Stimulated activated CD4-positive, alpha-beta T cell treated with anti-CD3 and anti-CD28 coated beads, Interleukin-15, amount 100 ng/mL, for 24 hours (primary cell): ENCODE results near the gene SNCAIP.
A peak's percentile ranks its signal among the peaks of the same experiment; 100 is the strongest.

Experiments
- DNase-seq: peaks from one replicate; pipeline ENCODE4 v3.0.0-alpha.2; 2020

SNCAIP gene

DNA sequence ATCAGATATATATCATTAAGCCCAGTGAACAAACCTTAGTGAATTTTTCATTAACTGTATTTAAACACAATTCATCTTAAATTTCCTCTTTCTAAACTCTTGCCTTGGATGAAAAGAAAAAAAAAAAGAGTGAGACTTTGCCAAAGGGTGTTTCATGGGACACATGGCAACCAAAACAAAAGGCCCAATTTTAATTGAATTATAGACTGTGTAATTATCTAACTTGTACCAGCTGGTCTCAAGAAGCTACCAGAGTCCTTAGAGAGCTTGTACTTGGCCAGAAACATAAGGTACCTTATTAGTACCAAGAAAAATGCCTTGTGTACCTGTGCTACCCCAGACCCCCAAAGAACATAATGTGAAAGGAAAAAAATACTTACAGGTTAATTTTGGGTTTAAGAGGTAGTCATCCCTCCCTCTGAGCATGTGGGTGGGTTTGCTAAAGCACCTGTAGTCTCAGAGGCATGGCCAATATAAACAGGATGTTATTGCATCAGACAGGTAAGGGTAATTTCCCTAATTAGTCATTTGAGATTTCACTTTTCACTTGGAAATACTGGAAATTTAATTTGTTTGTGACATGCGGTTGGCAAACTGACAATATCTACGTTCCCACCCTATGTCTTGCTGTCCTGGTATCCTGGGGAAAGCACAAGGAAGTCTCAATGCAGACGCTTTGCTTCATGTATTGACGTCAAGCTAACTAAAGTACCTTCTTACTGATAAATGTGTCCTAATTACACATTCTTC is 90.1 kb downstream of the SNCAIP start:
- DNase-seq: no peak

- no peak for DNase-seq
Measured at GRCh38 chr5:122402955-122403685, 91.1 kb downstream of the SNCAIP start.

DNA sequence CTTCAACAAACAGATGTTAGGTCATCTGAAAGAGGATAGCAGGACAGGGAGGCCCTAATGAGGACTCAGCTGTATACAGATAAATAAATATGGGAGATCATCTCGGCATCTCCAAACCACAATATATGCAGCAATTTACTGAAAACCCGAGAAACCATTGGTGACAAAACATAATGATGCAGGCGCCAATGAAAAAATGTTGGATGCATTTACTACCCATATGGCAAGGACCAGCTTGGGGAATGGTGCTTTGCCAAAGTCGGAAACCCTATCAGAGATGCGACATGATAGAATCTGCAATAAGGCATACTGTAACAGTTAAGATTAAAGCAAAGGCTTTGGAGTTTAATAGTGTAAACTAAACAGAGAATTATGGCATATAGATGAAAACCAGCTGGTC is 92.0 kb downstream of the SNCAIP start:
- no peak for DNase-seq

- DNase-seq: no peak
Measured at GRCh38 chr5:122404653-122405362, 92.8 kb downstream of the SNCAIP start.

DNA sequence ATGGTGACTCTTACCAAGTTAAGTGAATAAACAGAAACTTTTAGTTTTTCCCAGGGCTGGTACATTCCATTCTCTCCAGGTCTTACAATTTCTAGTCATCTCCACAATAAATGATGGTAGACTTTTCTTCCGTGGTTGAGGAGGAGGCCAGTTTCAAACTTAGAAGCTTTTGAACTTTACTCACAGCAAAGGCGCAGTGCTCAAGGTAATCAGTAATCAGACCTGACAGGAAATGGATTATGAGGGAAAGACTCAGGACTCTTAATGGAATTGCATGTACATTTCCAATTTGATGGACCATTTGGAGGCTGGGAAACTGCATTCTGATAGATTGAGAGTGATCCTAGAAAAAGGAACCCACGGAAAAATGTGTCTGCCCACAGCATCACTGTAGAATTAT is 93.7 kb downstream of the SNCAIP start:
- no peak for DNase-seq

GRCh38 chr5:122406181-122406580 is 94.1 kb downstream of the SNCAIP start:
- DNase-seq: no peak

DNA sequence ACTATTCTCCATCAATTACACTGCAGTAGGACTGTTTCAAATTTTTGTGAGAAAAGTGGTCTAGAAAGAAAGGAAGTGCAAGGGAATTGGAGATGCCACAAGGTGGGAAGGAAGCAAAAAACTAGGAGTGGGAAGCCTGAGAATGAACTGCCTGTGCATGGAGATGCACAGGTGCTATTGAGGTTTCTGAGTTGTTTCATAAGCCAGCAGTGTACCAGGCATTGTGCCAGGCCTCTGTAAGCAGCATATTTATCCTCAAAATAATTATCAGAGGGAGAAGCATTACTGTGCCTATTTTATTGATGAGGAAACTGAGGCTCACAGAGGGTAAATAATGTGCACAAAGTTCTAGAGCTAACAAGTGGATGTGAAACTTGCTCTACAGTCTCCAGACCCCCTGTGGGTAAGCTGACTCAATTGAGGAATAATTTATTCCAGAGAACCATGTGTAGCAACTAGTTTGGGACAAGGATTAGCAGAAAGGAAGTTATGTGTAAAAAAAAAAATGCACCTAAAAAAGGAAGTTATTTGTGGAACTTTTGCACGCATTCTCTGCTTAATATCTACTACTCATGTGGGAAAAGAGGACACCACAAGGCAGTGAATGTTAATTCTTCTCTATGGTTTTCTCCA is 96.7 kb downstream of the SNCAIP start:
- no peak for DNase-seq

DNA sequence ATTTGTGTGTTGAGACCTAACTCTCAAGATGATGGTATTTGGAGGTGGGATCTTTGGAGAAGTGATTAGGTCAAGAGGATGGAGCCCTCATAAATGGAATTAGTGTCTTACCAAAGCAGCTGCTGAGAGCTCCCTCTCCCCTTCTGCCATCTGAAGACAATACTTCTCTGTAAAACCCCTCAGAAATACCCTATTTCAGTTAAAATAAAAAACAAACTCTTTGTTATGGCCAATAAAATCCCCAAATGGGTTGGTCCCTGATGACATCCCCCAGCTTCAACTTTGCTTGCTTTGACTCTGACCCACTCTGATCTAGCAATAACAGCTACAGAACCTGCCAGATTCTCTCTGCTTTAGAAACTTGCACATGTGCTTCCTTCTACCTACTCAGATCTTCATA is 100.9 kb downstream of the SNCAIP start:
- no peak for DNase-seq

DNA sequence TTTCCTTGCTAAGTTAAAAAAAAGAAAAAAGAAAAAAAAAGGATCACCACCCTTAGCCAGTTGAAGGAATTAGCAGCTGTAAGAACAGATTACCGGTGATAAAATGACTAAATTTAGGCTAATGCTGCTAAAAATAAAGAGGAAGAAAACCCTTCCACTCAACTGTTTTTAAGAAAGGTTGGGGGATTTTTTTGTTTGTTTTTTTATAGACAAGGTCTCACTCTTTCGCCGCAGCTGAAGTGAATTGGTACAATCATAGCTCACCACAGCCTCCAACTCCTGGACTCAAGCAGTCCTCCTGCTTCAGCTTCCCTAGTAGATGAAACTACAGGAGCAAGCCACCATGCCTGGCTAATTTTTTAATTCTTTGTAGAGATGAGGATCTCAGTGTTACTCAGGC is 101.7 kb downstream of the SNCAIP start:
- DNase-seq: no peak

DNA sequence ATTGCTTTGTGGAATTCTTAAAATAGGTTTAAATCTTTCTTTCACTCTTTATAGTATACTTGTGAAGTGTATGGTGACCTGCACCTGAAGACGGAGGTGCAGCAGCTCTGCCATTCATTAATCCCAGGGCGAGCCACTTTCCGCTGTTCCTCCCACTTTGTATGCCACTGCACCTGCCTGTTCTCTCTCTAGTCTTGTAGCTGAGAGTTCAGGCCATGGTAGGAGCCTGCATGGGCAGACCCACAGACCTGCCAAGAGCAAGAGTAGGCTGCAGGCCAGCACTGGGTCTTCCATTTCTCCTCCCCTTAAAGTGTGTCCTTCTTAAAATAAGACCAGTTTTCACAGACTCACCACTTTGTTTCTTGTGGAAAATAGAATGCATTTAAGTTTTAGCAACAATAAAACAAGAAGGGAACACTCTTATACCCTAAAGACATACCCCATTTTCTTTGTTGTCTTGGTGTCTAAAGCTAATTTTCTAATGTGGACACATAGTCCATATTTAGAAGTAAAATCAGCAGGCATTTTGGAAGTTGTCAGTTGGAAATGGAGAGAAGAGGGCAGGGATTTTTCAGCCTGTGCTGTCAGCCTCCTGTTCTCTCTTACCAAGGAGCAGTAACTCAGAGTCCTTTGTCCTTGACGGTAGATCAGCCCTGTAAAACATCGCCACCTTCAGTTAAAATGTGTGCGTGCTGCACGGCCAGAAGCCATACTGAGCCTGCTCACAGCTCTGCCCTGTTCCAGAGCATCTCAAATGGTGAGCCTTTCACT is 103.2 kb downstream of the SNCAIP start:
- DNase-seq: peak; percentile 6

DNA sequence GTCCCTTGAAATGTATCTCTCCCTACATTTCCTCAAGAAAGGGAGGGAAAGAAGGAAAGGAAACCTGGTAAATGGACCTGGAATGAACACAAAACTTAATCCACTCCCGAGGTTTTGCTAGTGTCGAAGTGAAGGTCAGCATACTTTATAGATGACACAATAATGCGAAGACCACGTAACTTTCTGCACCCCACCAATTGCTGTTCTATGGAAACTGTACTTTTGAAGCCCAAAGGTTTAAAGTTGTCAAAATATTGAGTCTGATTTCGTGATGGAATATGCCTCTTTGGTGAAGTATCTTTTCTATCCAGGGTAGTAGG is 103.7 kb downstream of the SNCAIP start:
- DNase-seq: no peak

GRCh38 chr5:122419142-122419894 is 107.3 kb downstream of the SNCAIP start:
- no peak for DNase-seq

GRCh38 chr5:122420091-122420490 is 108.1 kb downstream of the SNCAIP start:
- no peak for DNase-seq

DNA sequence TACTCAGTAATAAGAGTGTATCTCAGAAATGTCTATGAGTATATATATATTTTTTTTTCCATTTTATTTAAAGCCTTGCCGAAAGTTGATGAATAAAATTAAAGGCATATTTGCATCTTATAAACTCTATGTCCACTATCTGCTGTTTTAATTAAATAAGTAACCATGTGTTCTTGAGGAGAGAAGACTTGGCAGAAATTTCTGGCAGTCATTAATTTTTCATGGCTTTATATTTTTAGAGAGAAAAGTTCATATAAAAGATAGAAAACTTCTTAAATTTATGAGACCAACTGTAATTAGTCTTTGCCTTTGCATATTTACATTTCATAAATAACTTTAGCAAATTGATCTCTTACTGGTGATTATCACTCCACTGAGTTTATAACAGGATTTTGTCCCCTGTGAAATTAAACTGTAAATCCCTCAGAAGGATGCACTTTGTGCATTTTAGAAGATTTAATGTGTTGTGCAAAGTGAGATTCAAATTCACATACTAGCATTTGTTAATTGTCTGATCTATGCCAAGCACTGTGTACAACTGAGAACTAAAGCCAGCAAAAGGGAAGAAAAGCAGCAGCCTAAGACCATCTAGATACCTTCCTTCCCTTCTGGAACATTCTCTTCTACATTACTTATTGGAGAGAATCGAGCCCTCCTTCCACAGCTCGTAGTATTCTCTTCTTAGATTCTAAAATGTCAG is 108.7 kb downstream of the SNCAIP start:
- no peak for DNase-seq

DNA sequence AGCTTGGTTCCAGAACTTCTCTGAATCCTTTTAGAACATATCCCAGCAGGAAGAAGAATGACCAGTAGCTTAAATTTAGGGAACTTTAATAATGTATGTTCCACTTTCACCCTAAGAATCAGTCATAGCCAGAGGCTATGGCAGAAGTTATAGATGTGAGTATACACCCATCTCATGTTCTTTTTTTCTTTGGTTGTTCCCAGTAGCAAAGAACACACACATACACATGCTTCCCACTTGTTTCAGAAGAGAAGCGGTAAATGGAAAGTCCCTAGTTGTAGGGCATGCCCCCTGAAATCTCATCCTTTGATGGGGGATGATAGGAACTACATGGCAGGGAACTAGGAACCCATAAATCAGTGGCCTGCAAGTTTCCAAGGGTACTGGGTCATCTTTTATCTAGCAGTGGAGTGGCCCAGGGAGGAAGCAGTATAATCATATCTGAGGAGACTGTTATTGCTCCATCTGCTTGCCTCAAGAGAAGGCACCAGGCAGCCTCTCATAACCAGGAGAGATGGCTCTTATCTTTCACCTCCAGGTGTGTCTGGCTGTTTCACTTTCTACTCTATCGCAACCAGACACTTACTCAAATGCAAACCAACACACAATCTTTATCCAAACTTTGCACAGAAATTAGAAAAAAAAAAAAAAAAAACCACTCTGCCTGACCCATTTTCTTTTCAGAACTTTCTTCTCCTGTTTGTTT is 109.5 kb downstream of the SNCAIP start:
- DNase-seq: no peak

DNA sequence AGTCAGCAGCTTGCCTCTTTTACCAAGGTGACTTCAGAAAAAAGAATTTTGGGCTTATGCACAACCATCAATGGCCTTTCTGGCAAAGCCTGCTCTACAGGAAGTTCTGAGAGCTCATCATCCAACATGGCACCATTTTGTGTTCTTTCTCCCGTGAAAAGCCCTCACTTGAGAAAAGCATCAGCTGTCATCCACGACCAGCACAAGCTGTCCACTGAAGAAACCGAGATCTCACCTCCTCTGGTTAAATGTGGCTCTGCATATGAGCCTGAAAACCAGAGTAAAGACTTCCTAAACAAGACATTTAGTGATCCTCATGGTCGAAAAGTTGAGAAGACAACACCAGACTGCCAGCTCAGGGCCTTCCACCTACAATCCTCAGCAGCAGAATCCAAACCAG is 111.2 kb downstream of the SNCAIP start:
- DNase-seq: no peak

DNA sequence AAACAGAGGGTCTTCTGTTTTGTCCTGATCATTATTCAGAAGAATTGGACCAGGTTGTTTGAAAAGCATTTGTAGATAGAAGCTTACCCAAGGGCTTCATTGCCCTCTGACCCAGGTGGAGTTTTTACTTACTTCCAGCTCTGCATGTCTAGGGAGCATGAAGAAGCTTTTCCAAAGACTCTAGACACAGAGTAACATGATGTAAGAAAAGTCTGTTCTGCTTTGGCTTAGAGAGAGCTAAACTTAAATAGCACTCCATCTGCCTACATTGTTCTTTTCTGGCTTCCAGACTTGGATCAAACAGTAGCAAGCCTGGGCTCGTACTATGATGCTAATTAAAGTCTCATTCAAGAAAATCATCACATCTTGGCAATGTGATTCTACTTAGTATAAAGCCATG is 112.1 kb downstream of the SNCAIP start:
- no peak for DNase-seq

DNA sequence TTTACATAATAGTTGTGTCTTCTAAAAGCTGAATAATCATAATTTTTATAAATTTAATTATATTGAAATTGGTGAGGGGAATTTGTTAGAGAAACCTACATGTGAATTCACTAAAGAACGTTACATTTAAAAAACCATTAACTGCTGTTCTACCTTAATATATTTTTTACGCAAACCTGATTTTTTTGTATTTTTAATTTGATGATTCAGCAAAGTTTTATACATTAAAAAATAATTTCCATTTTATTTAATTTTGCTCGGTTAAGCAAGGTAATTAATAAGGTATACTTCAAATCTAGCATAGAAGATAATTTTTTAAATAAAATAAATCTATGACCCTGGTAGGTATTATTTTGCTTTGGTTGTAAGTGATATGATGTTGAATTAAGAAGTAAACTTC is 114.3 kb downstream of the SNCAIP start:
- DNase-seq: no peak

DNA sequence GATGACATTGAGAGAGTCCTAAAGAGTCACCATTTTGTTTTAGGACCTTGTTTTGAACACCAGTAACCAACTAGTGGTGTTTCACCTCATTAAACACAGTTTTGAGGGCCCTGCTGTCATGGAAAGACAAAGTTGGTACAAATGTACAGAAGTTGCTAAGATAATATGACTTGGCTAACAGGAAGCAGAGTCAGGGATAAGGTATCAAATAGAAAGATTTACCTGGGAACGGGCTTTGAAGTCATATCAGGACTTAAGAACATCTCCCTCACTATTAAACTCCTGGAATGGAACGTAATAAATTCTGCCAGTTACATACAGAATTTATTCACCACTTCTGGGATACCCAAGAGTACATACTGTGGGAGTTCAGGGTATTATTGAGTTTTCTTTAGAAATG is 115.6 kb downstream of the SNCAIP start:
- no peak for DNase-seq

DNA sequence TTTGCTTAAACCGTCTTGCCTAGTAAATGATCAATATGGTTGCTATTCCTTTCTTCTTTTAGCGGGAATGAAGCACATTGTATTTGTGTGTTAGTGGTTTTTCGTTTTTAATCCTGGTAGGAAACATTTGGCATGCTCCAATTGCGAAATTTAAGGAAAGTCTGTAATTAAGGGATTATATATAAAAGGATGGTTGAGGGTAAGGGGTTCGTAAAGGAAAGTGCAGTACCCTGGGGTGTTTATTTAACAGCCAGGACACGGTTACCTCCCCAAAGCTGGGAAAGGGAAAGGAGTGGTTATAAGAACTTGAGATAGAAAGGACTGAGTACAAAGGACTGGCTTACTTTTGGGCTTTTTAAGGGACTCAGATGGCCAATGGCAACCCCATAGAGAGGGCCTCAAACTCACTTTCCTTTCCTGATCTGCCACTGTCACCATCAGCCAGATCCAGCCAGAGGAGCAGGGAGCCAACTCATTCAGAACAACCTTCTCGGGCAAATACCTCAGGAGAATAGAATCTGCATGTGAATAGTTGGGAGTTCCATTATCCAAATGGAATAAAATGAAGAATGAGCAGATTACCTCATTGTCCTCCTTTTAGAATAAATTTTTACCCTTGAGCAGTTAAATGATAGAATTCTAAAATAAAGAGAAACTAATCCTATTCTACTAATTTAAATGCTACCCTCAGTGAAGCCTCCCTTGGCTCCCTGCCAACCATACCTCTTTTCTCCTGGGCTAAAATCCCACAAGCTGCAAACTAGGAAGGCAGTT is 117.7 kb downstream of the SNCAIP start:
- DNase-seq: no peak
